SK-N-SH treated with all-trans-retinoic acid at 6 μM for 48 hours (cell line): ENCODE measurements around the gene MCM9.

Experiments used
- ATAC-seq: fragments of 200-7000 bp; cut with Tn5 transposase; 3 replicates; pipeline ENCODE4 v1.9.1; 2020; ENCODE audit warnings: mild to moderate bottlenecking, moderate library complexity
- BACH2 ChIP-seq: fragments of 250-450 bp; sonication (Bioruptor Pico); IDR thresholded peaks from 2 replicates; pipeline ENCODE4 v1.9.0; 2021; ENCODE audit warnings: mild to moderate bottlenecking, borderline replicate concordance
- CREB5 ChIP-seq: fragments of 250-450 bp; sonication (Bioruptor Pico); IDR thresholded peaks from 2 replicates; pipeline ENCODE4 v1.5.1; 2020; ENCODE audit warnings: low read depth, mild to moderate bottlenecking, moderate library complexity
- CSRNP3 ChIP-seq: fragments of 250-450 bp; sonication (Bioruptor Pico); IDR thresholded peaks from 2 replicates; pipeline ENCODE4 v1.5.1; 2021; ENCODE audit warnings: mild to moderate bottlenecking, moderate library complexity
- ESRRG ChIP-seq: fragments of 250-450 bp; sonication (Bioruptor Pico); IDR thresholded peaks from 2 replicates; pipeline ENCODE4 v1.6.1; 2021; ENCODE audit warnings: mild to moderate bottlenecking
- GLIS3 ChIP-seq: fragments of 250-450 bp; sonication (Bioruptor Pico); IDR thresholded peaks from 2 replicates; pipeline ENCODE4 v1.5.0; 2020; ENCODE audit warnings: mild to moderate bottlenecking, moderate library complexity
- ISL1 ChIP-seq: fragments of 250-450 bp; sonication (Bioruptor Pico); IDR thresholded peaks from 2 replicates; pipeline ENCODE4 v2.1.2; 2022; ENCODE audit warnings: mild to moderate bottlenecking, moderate library complexity
- OSR1 ChIP-seq: fragments of 250-450 bp; sonication (Bioruptor Pico); IDR thresholded peaks from 2 replicates; pipeline ENCODE4 v1.8.0; 2022; ENCODE audit warnings: moderate library complexity, mild to moderate bottlenecking, inconsistent platforms
- PATZ1 ChIP-seq: fragments of 250-450 bp; sonication (Bioruptor Pico); IDR thresholded peaks from 2 replicates; pipeline ENCODE4 v1.8.0; 2020; ENCODE audit warnings: mild to moderate bottlenecking, moderate library complexity, borderline replicate concordance
- PPARA ChIP-seq: fragments of 250-450 bp; sonication (Bioruptor Pico); IDR thresholded peaks from 2 replicates; pipeline ENCODE4 v1.5.0; 2020; ENCODE audit warnings: mild to moderate bottlenecking, borderline replicate concordance
- RARB ChIP-seq: fragments of 250-450 bp; sonication (Bioruptor Pico); IDR thresholded peaks from 2 replicates; pipeline ENCODE4 v1.8.0; 2021; ENCODE audit warnings: mild to moderate bottlenecking, moderate library complexity
- TCF4 ChIP-seq: fragments of 250-450 bp; sonication (Bioruptor Pico); IDR thresholded peaks from 2 replicates; pipeline ENCODE4 v1.8.0; 2021; ENCODE audit warnings: mild to moderate bottlenecking, moderate library complexity, borderline replicate concordance
- TOX ChIP-seq: fragments of 250-450 bp; sonication (Bioruptor Pico); IDR thresholded peaks from 2 replicates; pipeline ENCODE4 v1.8.0; 2021; ENCODE audit warnings: mild to moderate bottlenecking, moderate library complexity, borderline replicate concordance
- TSHZ2 ChIP-seq: fragments of 250-450 bp; sonication (Bioruptor Pico); IDR thresholded peaks from 2 replicates; pipeline ENCODE4 v1.5.0; 2020; ENCODE audit warnings: mild to moderate bottlenecking, moderate library complexity
- ZC3H10 ChIP-seq: fragments of 250-450 bp; sonication (Bioruptor Pico); IDR thresholded peaks from 2 replicates; pipeline ENCODE4 v1.5.1; 2021; ENCODE audit warnings: mild to moderate bottlenecking, moderate library complexity
- ZFP3 ChIP-seq: fragments of 250-450 bp; sonication (Bioruptor Pico); IDR thresholded peaks from 2 replicates; pipeline ENCODE4 v1.5.0; 2020; ENCODE audit warnings: mild to moderate bottlenecking, moderate library complexity
- ZNF565 ChIP-seq: fragments of 450-650 bp; formaldehyde crosslinking; conservative IDR thresholded peaks from 2 replicates; pipeline ENCODE4 v1.5.0; 2020; ENCODE audit warnings: low read depth, mild to moderate bottlenecking, moderate library complexity
- ZNF8 ChIP-seq: fragments of 450-650 bp; formaldehyde crosslinking; IDR thresholded peaks from 2 replicates; pipeline ENCODE4 v1.5.0; 2020; ENCODE audit warnings: mild to moderate bottlenecking, moderate library complexity

Gene MCM9

GRCh38 chr6:118932421-118932820 is 2.5 kb downstream of the MCM9 start:
- no peak for ATAC-seq
- no peak for TF ChIP-seq GLIS3
- no peak for TF ChIP-seq CSRNP3 (CRISPR knock-in tag)
- no peak for TF ChIP-seq RARB
- TF ChIP-seq PPARA (CRISPR knock-in tag): no peak
- no peak for TF ChIP-seq TSHZ2 (CRISPR knock-in tag)
- no peak for TF ChIP-seq ESRRG (CRISPR knock-in tag)
- TF ChIP-seq ZNF565 (CRISPR knock-in tag): no peak
- TF ChIP-seq TCF4 (CRISPR knock-in tag): no peak
- TF ChIP-seq, all 23 proteins: peak for 0

GRCh38 chr6:118931436-118931835 is 3.5 kb downstream of the MCM9 start:
- TF ChIP-seq ZNF8 (CRISPR knock-in tag) (no peak), CSRNP3 (CRISPR knock-in tag) (no peak), ZC3H10 (CRISPR knock-in tag) (no peak), GLIS3 (no peak), TSHZ2 (CRISPR knock-in tag) (no peak), BACH2 (CRISPR knock-in tag) (no peak), OSR1 (CRISPR knock-in tag) (no peak), PATZ1 (CRISPR knock-in tag) (no peak), ZFP3 (CRISPR knock-in tag) (no peak)
- TF ChIP-seq, all 23 proteins: peak for 0
- no peak for ATAC-seq

- ATAC-seq: no peak
- TF ChIP-seq ZNF565 (CRISPR knock-in tag) (no peak), ISL1 (CRISPR knock-in tag) (no peak), PPARA (CRISPR knock-in tag) (no peak), PATZ1 (CRISPR knock-in tag) (no peak), ZNF8 (CRISPR knock-in tag) (no peak), CREB5 (no peak), TOX (CRISPR knock-in tag) (no peak)
Measured at GRCh38 chr6:118930680-118931079, 4.3 kb downstream of the MCM9 start.
